ENCODE data around the gene B4GALT6.

DNA sequence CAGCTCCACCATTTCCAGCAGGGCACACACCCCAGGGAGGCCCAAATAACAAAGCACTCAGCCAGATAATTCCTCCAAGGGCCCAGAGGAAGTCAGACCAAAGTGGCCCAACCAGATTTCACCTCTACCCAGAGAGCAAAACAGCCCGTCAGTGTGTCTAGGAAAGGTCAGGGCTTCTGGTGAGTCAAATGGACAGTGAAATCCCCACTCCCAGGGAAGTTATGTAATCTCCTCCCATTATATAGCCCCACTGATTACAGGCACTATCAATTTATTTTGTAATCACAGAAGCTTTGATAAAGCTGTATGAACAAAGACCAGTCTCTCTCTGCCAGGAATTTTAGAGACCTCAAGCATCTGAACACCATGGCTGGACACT lies 4.0 kb downstream of the B4GALT6 start:
- TF ChIP-seq POLR2A (IDR thresholded peaks at IDR 0.05): no peak
- TF ChIP-seq, protein P1, sequence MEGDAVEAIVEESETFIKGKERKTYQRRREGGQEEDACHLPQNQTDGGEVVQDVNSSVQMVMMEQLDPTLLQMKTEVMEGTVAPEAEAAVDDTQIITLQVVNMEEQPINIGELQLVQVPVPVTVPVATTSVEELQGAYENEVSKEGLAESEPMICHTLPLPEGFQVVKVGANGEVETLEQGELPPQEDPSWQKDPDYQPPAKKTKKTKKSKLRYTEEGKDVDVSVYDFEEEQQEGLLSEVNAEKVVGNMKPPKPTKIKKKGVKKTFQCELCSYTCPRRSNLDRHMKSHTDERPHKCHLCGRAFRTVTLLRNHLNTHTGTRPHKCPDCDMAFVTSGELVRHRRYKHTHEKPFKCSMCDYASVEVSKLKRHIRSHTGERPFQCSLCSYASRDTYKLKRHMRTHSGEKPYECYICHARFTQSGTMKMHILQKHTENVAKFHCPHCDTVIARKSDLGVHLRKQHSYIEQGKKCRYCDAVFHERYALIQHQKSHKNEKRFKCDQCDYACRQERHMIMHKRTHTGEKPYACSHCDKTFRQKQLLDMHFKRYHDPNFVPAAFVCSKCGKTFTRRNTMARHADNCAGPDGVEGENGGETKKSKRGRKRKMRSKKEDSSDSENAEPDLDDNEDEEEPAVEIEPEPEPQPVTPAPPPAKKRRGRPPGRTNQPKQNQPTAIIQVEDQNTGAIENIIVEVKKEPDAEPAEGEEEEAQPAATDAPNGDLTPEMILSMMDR (IDR thresholded peaks at IDR 0.05): no peak
